Hematopoietic multipotent progenitor cell treated with erythropoietin and hydrocortisone succinate and interleukin-3 and kit ligand, for 6 days (in vitro differentiated cells): ENCODE data around the gene PMIS2.

Experiments
- DNase-seq: peaks from one replicate; pipeline ENCODE4 v3.0.0-alpha.2; 2015

The PMIS2 gene

DNA sequence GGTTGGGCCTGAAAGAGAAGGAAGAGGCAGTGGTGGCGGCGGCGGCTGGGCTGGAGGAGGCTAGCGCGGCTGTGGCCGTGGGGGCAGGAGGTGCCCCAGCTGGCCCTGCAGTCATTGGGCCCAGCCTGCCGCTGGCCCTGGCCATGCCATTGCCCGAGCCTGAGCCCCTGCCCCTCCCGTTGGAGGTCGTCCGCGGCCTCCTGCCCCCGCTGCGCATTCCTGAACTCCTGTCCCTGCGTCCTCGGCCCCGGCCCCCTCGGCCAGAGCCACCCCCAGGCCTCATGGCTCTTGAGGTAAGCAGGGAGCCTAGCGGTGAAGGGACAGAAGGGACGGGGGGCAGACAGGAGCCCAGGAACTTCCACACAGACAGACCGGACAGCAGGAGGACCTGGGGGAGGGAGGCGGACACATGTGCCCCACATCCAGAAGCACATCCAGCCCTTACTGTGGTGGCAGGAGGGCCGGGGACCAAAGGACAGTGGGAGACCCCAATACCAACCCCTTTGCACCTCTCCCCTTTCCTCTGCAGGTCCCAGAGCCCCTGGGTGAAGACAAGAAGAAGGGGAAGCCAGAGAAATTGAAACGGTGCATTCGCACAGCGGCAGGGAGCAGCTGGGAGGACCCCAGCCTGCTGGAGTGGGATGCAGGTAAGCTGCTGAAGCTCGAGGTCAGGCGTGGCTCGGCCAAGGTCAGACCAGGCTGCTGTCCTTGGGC is 47.9 kb downstream of the PMIS2 start:
- DNase-seq, result no peak

DNA sequence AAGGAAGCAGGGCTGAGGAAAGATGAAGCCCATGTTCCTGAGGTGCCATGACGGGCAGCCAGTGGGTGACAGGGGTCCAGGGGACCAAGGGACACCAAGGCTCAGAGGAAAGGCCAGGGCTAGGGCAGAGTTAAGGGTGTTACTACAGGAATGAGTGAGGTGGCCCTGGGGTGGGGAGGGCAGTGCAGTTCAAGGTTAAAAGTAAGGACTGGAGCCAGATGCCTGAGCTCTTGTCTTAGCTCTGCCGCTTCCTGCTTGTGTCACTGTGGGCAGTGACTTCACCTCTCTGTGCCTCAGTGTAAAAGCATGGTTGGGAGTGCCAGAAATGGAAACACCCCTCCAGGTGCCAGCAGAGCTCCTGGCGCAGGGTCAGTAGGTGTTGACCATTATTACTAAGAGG is 50.7 kb downstream of the PMIS2 start:
- DNase-seq, result no peak
